ENCODE data around the gene ANKRD13C. TPM values are rescaled to one million over a fixed set of nuclear protein-coding genes. Genes with fewer than 3 reads are reported as not detected.
A peak's percentile ranks its signal among the peaks of the same experiment; 100 is the strongest.
"Not testable (repeated sequence)": the region's sequence is repeated elsewhere in the genome, so short reads cannot be mapped to it uniquely, and the experiment has no call there.

The ANKRD13C gene
- total RNA-seq, 2 donors from 2014 or later = 22.6 to 25.2 TPM

GRCh38 chr1:70348399-70349165 is 5.9 kb downstream of the ANKRD13C start:
- no peak overlapping the region for H3K4me3 Mint-ChIP-seq
- no peaks in the 10 kb centered on the region for H3K36me3 ChIP-seq (ENCODE audit: control insufficient read depth, insufficient read depth, low read length)
- H3K27ac ChIP-seq (ENCODE audit: low read depth, low read length) = no peak overlapping the region
- peaks cover 13% of the 10 kb centered on the region for H3K4me1 Mint-ChIP-seq
- DNase-seq = no peak
- H3K4me3 ChIP-seq (ENCODE audit: low read length) = no peak overlapping the region
- H3K36me3 Mint-ChIP-seq (ENCODE audit: low read depth) = peaks cover 27% of the 10 kb centered on the region
- H3K27me3 Mint-ChIP-seq (ENCODE audit: insufficient read depth) = no peaks in the 10 kb centered on the region
- H3K27ac Mint-ChIP-seq = peak overlapping the region; percentile 7
- no peaks in the 10 kb centered on the region for H3K9me3 ChIP-seq (ENCODE audit: control insufficient read depth, low read length)
- H3K9ac ChIP-seq (ENCODE audit: extremely low read depth, low read length, poor library complexity, severe bottlenecking) = no peak overlapping the region
- no peak for TF ChIP-seq CTCF (conservative IDR thresholded peaks at IDR 0.05)
- no peaks in the 10 kb centered on the region for H3K27me3 ChIP-seq (ENCODE audit: control insufficient read depth, insufficient read depth, low read length, poor library complexity, severe bottlenecking)
- H3K4me1 ChIP-seq (ENCODE audit: control insufficient read depth, insufficient read depth, low read length) = no peaks in the 10 kb centered on the region
- H3K9me3 Mint-ChIP-seq = no peaks in the 10 kb centered on the region
- 88 to 94% methylated on average over 5 to 11 of the region's 11 CpGs for WGBS, 2 experiments (ENCODE audit: insufficient coverage in 1 of 2, insufficient read length in 1 of 2)

- H3K36me3 Mint-ChIP-seq (ENCODE audit: low read depth) = peaks cover 25% of the 10 kb centered on the region
- H3K27ac Mint-ChIP-seq; DNase-seq; H3K4me1 Mint-ChIP-seq; H3K4me3 ChIP-seq (ENCODE audit: low read length); H3K27me3 ChIP-seq (ENCODE audit: control insufficient read depth, insufficient read depth, low read length, poor library complexity, severe bottlenecking); H3K9me3 Mint-ChIP-seq; H3K27me3 Mint-ChIP-seq (ENCODE audit: insufficient read depth); H3K4me1 ChIP-seq (ENCODE audit: control insufficient read depth, insufficient read depth, low read length); H3K27ac ChIP-seq (ENCODE audit: low read depth, low read length); H3K9ac ChIP-seq (ENCODE audit: extremely low read depth, low read length, poor library complexity, severe bottlenecking); H3K9me3 ChIP-seq (ENCODE audit: control insufficient read depth, low read length); H3K4me3 Mint-ChIP-seq: not testable (repeated sequence)
- H3K36me3 ChIP-seq (ENCODE audit: control insufficient read depth, insufficient read depth, low read length) = peaks cover 19% of the 10 kb centered on the region
- 100% methylated on average over 2 of the region's 3 CpGs; no CpG with 5 or more reads in 1 of the 2 experiments for WGBS, 2 experiments (ENCODE audit: insufficient coverage in 1 of 2, insufficient read length in 1 of 2)
Observed at GRCh38 chr1:70339644-70340043, 14.9 kb downstream of the ANKRD13C start.

- TF ChIP-seq CTCF (conservative IDR thresholded peaks at IDR 0.05) = no peak
- Histone ChIP-seq H3K4me1 (ENCODE audit: control insufficient read depth, insufficient read depth, low read length) (no peaks in the 10 kb centered on the region), H3K4me3 (ENCODE audit: low read length) (no peak overlapping the region), H3K27me3 (ENCODE audit: control insufficient read depth, insufficient read depth, low read length, poor library complexity, severe bottlenecking) (no peaks in the 10 kb centered on the region), H3K27ac (ENCODE audit: low read depth, low read length) (no peak overlapping the region), H3K36me3 (ENCODE audit: control insufficient read depth, insufficient read depth, low read length) (peaks cover 27% of the 10 kb centered on the region), H3K9me3 (ENCODE audit: control insufficient read depth, low read length) (no peaks in the 10 kb centered on the region), H3K9ac (ENCODE audit: extremely low read depth, low read length, poor library complexity, severe bottlenecking) (no peak overlapping the region)
- no peak overlapping the region for H3K27ac Mint-ChIP-seq
- H3K4me3 Mint-ChIP-seq = no peak overlapping the region
- no peaks in the 10 kb centered on the region for H3K27me3 Mint-ChIP-seq (ENCODE audit: insufficient read depth)
- no peak for DNase-seq
- H3K9me3 Mint-ChIP-seq = no peaks in the 10 kb centered on the region
- peaks cover 9% of the 10 kb centered on the region for H3K4me1 Mint-ChIP-seq
- H3K36me3 Mint-ChIP-seq (ENCODE audit: low read depth) = peaks cover 39% of the 10 kb centered on the region
Observed at GRCh38 chr1:70336050-70336449, 18.5 kb downstream of the ANKRD13C start.

GRCh38 chr1:70334436-70334835 is 20.1 kb downstream of the ANKRD13C start:
- no peak for DNase-seq
- Mint-ChIP-seq H3K36me3 (ENCODE audit: low read depth) (peaks cover 35% of the 10 kb centered on the region), H3K27ac (no peak overlapping the region), H3K9me3 (no peaks in the 10 kb centered on the region), H3K4me1 (peaks cover 10% of the 10 kb centered on the region), H3K27me3 (ENCODE audit: insufficient read depth) (no peaks in the 10 kb centered on the region), H3K4me3 (no peak overlapping the region)
- Histone ChIP-seq H3K4me1 (ENCODE audit: control insufficient read depth, insufficient read depth, low read length) (no peaks in the 10 kb centered on the region), H3K36me3 (ENCODE audit: control insufficient read depth, insufficient read depth, low read length) (peaks cover 25% of the 10 kb centered on the region), H3K27ac (ENCODE audit: low read depth, low read length) (no peak overlapping the region), H3K4me3 (ENCODE audit: low read length) (no peak overlapping the region), H3K9ac (ENCODE audit: extremely low read depth, low read length, poor library complexity, severe bottlenecking) (no peak overlapping the region), H3K9me3 (ENCODE audit: control insufficient read depth, low read length) (no peaks in the 10 kb centered on the region), H3K27me3 (ENCODE audit: control insufficient read depth, insufficient read depth, low read length, poor library complexity, severe bottlenecking) (no peaks in the 10 kb centered on the region)
- 96 to 100% methylated on average over 4 to 9 of the region's 9 CpGs for WGBS, 2 experiments (ENCODE audit: insufficient coverage in 1 of 2, insufficient read length in 1 of 2)
- TF ChIP-seq CTCF (conservative IDR thresholded peaks at IDR 0.05) = no peak

All from endodermal cell (in vitro differentiated cells).